LNCaP clone FGC (cell line): ENCODE measurements around the gene DGKB.

ENCODE experiments used
- DNase-seq: peaks from one replicate; pipeline ENCODE4 v3.0.0-alpha.2; 2011; ENCODE audit warnings: low read depth
- H3K4me3 ChIP-seq: 2 replicates; pipeline ENCODE4 v1.5.1; 2011; ENCODE audit warnings: mild to moderate bottlenecking, low read depth, low read length, control low read depth
- CTCF ChIP-seq: IDR thresholded peaks from 2 replicates; pipeline ENCODE4 v1.5.1; 2012; ENCODE audit warnings: mild to moderate bottlenecking; ENCODE audit not compliant: control insufficient read depth, insufficient read depth; ENCODE audit errors: extremely low read depth

DGKB gene

GRCh38 chr7:14787551-14787950 is 115.0 kb downstream of the DGKB start:
- no peak for TF ChIP-seq CTCF
- H3K4me3 ChIP-seq = no peak overlapping the region
- DNase-seq = no peak

- TF ChIP-seq CTCF = no peak
- no peak overlapping the region for H3K4me3 ChIP-seq
- DNase-seq = no peak
Observed at GRCh38 chr7:14786314-14786895, 116.1 kb downstream of the DGKB start.

GRCh38 chr7:14777806-14778205 is 124.7 kb downstream of the DGKB start:
- no peak for TF ChIP-seq CTCF
- DNase-seq = no peak
- H3K4me3 ChIP-seq = no peak overlapping the region

GRCh38 chr7:14776266-14776665 is 126.3 kb downstream of the DGKB start:
- H3K4me3 ChIP-seq = no peak overlapping the region
- TF ChIP-seq CTCF = no peak
- DNase-seq = no peak

- no peak for TF ChIP-seq CTCF
- H3K4me3 ChIP-seq = no peak overlapping the region
- DNase-seq = no peak
Observed at GRCh38 chr7:14773729-14774271, 128.8 kb downstream of the DGKB start.

GRCh38 chr7:14770614-14771013 is 131.9 kb downstream of the DGKB start:
- no peak for TF ChIP-seq CTCF
- no peak for DNase-seq
- no peak overlapping the region for H3K4me3 ChIP-seq

GRCh38 chr7:14769261-14769660 is 133.3 kb downstream of the DGKB start:
- TF ChIP-seq CTCF = no peak
- peak; percentile 75 for DNase-seq
- H3K4me3 ChIP-seq = no peak overlapping the region
